Astrocyte of the spinal cord (primary cell): ENCODE data around the gene SCYGR3.

Experiments
- DNase-seq: peaks from one replicate; pipeline ENCODE4 v3.0.0; 2011; ENCODE audit warnings: low read depth, low spot score
- H3K4me3 ChIP-seq: 2 replicates; pipeline ENCODE4 v1.5.1; 2011; ENCODE audit warnings: low read depth, mild to moderate bottlenecking, low read length, moderate library complexity
- in situ Hi-C: cut with HindIII; loops from 2 replicates; pipeline ENCODE4 v1.10.0; 2017; ENCODE audit warnings: low sequenced_read_pairs
- TF ChIP-seq, protein P1 (sequence below): IDR thresholded peaks from 2 replicates; pipeline ENCODE4 v1.5.1; 2012; ENCODE audit warnings: low read depth, mild to moderate bottlenecking, low read length, inconsistent platforms

Gene SCYGR3

DNA sequence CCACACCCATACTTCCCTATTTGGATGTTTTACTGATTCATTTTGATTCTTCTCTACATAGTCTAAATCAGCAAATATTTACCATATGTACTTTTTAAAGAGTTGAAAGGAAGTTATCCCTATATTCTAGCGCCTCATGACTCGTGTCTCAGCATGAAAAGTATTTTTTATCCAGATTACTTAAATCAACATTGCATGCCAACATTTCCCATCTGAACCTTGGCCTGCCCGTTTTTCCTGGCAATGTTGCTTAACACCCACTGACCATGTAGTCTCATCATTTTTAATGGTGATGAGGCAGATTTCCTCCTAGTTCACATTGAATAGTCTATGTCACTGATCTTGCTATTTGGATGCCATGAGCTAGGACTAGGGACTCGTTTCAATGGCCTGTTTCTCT, 38.8 kb upstream of the SCYGR3 start:
- in situ Hi-C loops, result no loop called here
- no peak overlapping the region for H3K4me3 ChIP-seq
- TF ChIP-seq, protein P1, sequence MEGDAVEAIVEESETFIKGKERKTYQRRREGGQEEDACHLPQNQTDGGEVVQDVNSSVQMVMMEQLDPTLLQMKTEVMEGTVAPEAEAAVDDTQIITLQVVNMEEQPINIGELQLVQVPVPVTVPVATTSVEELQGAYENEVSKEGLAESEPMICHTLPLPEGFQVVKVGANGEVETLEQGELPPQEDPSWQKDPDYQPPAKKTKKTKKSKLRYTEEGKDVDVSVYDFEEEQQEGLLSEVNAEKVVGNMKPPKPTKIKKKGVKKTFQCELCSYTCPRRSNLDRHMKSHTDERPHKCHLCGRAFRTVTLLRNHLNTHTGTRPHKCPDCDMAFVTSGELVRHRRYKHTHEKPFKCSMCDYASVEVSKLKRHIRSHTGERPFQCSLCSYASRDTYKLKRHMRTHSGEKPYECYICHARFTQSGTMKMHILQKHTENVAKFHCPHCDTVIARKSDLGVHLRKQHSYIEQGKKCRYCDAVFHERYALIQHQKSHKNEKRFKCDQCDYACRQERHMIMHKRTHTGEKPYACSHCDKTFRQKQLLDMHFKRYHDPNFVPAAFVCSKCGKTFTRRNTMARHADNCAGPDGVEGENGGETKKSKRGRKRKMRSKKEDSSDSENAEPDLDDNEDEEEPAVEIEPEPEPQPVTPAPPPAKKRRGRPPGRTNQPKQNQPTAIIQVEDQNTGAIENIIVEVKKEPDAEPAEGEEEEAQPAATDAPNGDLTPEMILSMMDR, result no peak
- no peak for DNase-seq

DNA sequence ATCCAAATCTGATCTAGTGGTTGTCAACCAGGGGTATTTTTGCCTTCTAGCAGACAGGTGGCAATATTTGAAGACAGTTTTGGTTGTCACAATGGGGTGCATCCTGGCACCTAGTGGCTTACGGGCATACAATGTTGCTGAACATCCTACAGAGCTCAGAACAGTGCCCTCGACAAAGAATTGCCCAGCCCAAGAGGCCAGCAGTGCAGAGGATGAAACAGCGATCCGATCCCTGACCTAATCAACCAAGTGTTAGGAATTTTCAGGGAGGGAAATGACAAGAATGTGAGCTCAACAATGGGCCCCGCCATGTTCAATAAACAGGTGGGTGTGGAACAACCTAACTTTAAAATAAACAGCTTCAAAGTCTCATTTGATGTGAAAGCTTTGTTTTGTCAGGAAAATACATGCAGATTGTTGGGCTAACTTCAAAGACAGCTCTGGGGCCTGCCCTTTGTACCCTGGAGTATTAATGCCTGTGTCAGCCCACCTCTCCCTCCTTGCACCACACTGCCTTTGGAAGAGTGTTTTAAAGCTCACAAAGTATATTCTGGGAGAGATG, 29.4 kb upstream of the SCYGR3 start:
- no peak for DNase-seq

DNA sequence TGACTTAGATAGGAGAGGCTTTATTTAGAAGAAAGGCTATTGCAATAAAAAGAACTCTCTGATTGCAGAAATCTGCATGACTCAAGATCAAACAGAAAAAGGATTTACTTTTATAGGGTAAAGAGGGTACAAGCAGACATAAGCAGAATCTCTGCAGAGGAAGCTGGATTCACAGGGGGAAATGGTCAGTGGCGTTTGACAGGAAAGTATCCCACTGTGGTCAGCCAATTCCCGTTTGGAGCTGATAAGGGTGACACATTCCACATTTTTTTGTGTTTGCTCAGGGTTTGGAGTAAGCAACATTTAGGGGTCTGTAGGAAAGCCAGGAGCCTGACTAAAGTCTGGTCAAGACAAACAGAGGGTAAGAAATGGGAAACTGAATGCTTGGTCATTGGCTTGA, 28.0 kb upstream of the SCYGR3 start:
- no peak overlapping the region for H3K4me3 ChIP-seq
- DNase-seq, result peak; percentile 8
- in situ Hi-C loops, result no loop called here
- TF ChIP-seq, protein P1, result no peak

More for the DNA sequence above, 29.4 kb upstream of the SCYGR3 start:
- no peak overlapping the region for H3K4me3 ChIP-seq
- TF ChIP-seq, protein P1, result no peak
- in situ Hi-C loops, result no loop called here

DNA sequence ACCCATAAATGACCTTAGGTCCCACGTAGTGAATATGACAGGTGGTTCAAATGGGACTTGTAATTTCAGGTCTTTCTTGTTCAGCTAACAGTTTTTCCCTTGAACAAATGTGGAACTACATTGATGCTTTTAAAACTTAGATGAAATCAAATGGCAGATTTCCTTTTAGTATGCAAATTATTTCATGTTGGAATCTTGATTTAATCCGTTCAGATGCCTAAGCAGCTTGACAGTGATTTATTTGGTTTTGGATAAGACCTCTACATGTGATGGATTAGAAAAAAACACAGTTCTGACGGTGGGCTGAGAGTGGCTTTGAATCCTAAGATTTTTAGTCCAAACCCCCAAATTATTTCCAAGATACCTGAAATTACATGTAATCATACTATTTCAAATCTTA, 19.6 kb upstream of the SCYGR3 start:
- TF ChIP-seq, protein P1, result no peak
- in situ Hi-C loops, result no loop called here
- no peak overlapping the region for H3K4me3 ChIP-seq
- DNase-seq, result no peak

DNA sequence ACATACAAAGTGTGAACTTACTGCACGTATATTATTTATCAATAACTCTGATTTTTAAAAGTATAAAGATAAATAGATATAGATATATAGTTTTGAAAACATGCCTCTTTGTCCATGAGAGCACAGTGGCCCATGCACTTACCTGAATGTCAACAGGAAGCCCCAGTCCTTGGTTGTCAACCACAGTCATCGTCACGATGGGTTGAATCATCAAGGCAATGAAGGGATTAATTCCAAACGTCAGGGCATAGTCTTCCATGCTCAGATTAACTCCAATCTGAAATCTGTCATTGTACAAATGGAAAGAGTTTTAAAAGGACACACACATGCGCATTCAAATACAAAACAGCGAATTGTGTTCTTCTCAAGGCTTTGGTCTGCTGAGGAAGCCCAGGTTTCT, 18.2 kb upstream of the SCYGR3 start:
- TF ChIP-seq, protein P1, result no peak
- H3K4me3 ChIP-seq, result no peak overlapping the region
- DNase-seq, result no peak
- in situ Hi-C loops, result no loop called here

DNA sequence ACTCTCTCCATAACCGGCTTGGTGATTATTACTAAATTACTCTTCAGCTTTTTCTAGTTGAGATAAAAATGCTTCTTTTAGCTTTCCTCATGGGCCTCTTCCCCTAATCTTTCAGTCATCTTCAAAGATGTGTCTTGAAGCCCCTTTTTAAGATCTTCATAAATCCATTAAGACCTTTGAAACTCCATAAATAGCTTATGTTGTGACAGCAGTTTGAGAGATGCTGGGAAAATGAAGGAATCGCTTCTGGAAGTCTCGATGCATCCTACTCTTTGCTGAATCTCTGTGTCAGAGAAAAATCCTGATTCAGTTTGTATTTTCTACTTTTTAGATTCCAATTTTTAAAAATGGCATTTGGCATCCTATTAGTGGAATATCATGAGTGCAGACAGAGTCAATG, 15.7 kb upstream of the SCYGR3 start:
- DNase-seq, result no peak
- in situ Hi-C loops, result no loop called here
- TF ChIP-seq, protein P1, result no peak
- no peak overlapping the region for H3K4me3 ChIP-seq

DNA sequence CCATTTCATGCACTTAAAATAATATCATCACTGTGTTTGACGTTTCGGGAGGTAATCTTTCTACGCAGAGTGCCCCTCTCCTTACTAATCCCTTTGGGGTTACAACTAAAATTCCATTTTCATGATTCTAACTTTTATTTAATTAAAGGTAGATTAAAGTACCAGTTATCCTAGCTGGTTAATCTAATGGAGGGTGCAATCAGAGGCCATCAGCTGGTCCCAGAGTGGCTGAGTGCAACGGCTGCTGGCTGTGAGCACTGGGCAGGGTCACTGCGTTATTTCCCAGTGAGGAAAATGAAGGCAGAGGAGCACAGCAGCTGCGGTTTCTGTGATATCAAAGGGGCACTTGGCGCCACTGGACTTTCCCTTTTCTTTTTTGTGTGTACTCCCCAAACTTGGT, 14.8 kb upstream of the SCYGR3 start:
- H3K4me3 ChIP-seq, result no peak overlapping the region
- TF ChIP-seq, protein P1, result no peak
- in situ Hi-C loops, result no loop called here
- no peak for DNase-seq
